GM23338 (cell line): ENCODE data around the gene OASL.

Experiments used
- JUNB ChIP-seq: IDR thresholded peaks from one replicate; pipeline ENCODE4 v1.6.1; 2016; ENCODE audit warnings: antibody characterized with exemption; ENCODE audit not compliant: unreplicated experiment
- POLR2AphosphoS5 ChIP-seq: IDR thresholded peaks from 2 replicates; pipeline ENCODE4 v1.6.1; 2016; ENCODE audit warnings: antibody characterized with exemption, low read depth

GRCh38 chr12:120990487-120991055 lies 48.5 kb downstream of the OASL start:
- TF ChIP-seq POLR2AphosphoS5: no peak
- TF ChIP-seq JUNB: no peak
